HG02973 (cell line): ENCODE data around the gene MPG.
"Not testable (repeated sequence)": the region's sequence is repeated elsewhere in the genome, so short reads cannot be mapped to it uniquely, and the experiment has no call there.

Experiments
- ATAC-seq: cut with Tn5 transposase; IDR thresholded peaks from one replicate; pipeline ENCODE4 v1.9.1; 2021; ENCODE audit warnings: moderate library complexity; ENCODE audit not compliant: unreplicated experiment

The MPG gene

GRCh38 chr16:106623-107324, 28.7 kb downstream of the MPG start:
- no peak for ATAC-seq

- ATAC-seq, result no peak
Observed at GRCh38 chr16:112153-112840, 34.3 kb downstream of the MPG start.

- no peak for ATAC-seq
Observed at GRCh38 chr16:114327-114726, 36.3 kb downstream of the MPG start.

- ATAC-seq, result no peak
Observed at GRCh38 chr16:116015-116414, 38.0 kb downstream of the MPG start.

- no peak for ATAC-seq
Observed at GRCh38 chr16:117379-118365, 39.6 kb downstream of the MPG start.

GRCh38 chr16:118857-119256, 40.8 kb downstream of the MPG start:
- ATAC-seq, result no peak

GRCh38 chr16:119295-119694, 41.3 kb downstream of the MPG start:
- no peak for ATAC-seq

- no peak for ATAC-seq
Observed at GRCh38 chr16:119835-120491, 41.9 kb downstream of the MPG start.

- ATAC-seq, result no peak
Observed at GRCh38 chr16:120756-121155, 42.7 kb downstream of the MPG start.

GRCh38 chr16:122361-122760, 44.3 kb downstream of the MPG start:
- no peak for ATAC-seq

GRCh38 chr16:123558-124350, 45.7 kb downstream of the MPG start:
- ATAC-seq, result not testable (repeated sequence)

- no peak for ATAC-seq
Observed at GRCh38 chr16:125011-125410, 47.0 kb downstream of the MPG start.

- ATAC-seq, result no peak
Observed at GRCh38 chr16:129075-129474, 51.0 kb downstream of the MPG start.

- no peak for ATAC-seq
Observed at GRCh38 chr16:130533-131173, 52.6 kb downstream of the MPG start.

GRCh38 chr16:132120-132519, 54.1 kb downstream of the MPG start:
- ATAC-seq, result no peak

GRCh38 chr16:133716-134115, 55.7 kb downstream of the MPG start:
- ATAC-seq, result no peak
